Activated T-helper 9 cell treated with anti-CD3 and anti-CD28 coated beads, Interleukin-2, amount 50 U/mL, for 16 hours (primary cell): Measurements from ENCODE around the gene CEACAM20.
A peak's percentile ranks its signal among the peaks of the same experiment; 100 is the strongest.
"Not testable (repeated sequence)": the region's sequence is repeated elsewhere in the genome, so short reads cannot be mapped to it uniquely, and the experiment has no call there.

Experiments used
- DNase-seq: peaks from one replicate; pipeline ENCODE4 v3.0.0-alpha.2; 2020; ENCODE audit warnings: low read depth

The CEACAM20 gene

DNA sequence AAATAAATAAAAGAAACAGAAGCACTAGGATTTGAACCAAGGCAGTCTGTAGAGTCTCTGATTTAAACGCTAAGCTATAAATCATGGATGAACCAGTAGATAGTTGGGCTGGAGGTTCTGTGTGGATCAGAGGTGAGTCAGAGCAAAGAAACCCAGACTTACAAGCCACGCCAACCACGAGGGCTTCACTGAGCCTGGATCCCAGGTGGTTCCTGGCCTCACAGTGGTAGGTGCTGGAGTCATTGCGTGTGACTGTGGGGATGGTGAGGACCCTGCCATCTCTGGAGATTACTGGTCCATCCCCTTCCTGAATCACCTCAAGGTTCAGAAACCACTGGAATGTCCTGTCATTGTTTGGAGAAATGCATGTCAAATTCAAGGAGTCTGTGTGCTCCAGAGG lies 19.3 kb upstream of the CEACAM20 start:
- no peak for DNase-seq

- no peak for DNase-seq
Observed at GRCh38 chr19:44544031-44544430, 14.6 kb upstream of the CEACAM20 start.

DNA sequence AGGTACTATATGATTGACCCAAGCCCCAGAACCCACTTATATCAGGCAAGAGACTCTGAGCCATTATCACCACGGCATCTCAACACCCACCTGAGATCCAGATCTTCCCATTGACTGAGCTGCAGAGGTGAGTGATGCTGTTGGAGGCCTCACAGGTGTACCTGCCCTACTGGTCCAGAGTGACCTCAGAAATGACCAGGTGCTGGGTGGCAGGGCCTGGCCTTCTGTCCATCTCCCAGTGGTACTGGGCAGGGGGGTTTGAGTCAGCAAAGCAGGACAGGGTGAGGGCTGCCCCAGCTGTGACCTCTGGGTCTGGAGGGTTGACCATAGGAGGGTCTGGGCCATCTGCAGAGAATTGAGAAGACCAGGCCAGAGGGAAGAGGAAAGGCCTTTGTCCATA lies 13.2 kb upstream of the CEACAM20 start:
- no peak for DNase-seq

DNA sequence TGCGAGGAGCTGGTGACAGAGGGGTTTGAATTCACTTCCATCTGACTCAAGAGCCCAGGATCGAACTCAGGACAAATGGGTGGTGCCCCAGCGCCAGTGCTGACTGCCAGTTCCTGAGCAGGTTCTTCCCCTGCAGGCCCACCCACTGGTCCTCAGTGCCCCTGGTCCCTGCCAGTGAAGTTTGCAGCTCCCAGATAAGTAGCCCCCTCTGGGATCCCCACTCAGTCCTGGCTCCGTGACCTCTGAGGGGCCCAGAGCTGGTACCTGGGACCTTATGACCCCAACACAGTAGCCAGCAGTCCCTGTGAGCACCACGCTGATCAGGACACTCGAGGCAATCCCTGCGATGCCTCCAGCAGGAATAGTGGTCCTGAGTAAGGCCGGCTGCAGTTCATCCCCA lies 11.3 kb upstream of the CEACAM20 start:
- DNase-seq = no peak

GRCh38 chr19:44539991-44540390 lies 10.5 kb upstream of the CEACAM20 start:
- DNase-seq = no peak

GRCh38 chr19:44539236-44539826 lies 9.9 kb upstream of the CEACAM20 start:
- DNase-seq = no peak

DNA sequence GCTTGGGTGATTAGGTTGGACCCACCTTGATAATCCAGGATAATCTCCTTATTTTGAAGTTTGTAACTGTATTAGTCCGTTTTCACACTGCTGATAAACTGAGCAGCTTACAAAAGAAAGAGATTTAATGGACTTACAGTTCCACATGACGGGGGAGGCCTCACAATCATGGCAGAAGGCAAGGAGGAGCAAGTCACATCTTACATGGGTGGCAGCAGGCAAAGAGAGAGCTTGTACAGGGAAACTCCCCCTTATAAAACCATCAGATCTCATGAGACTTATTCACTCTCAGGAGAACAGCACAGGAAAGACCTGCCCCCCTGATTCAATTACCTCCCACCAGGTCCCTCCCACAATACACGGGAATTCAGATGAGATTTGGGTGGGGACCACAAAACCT lies 5.9 kb upstream of the CEACAM20 start:
- not testable (repeated sequence) for DNase-seq

- no peak for DNase-seq
Observed at GRCh38 chr19:44532819-44533218, 3.3 kb upstream of the CEACAM20 start.

DNA sequence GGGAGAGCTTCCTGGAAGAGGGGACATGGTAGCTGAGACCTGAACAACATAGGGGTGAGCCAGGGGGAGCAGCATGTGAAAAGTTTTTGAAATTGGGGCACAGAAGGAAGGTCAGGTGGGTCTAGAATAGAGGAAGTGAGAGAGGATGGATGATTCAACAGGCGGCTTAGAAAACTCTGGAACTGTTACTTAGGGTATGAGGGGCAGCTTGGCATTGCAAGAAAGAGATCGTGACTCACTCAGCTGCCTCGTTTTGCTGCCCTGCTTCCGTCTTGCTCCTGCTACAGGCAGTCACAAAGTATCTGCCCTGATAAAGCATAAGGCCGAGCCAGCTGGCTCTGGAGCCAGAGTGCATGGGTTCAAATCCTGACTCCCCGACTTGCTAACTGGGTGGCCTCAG lies 1.3 kb upstream of the CEACAM20 start:
- DNase-seq = no peak

DNA sequence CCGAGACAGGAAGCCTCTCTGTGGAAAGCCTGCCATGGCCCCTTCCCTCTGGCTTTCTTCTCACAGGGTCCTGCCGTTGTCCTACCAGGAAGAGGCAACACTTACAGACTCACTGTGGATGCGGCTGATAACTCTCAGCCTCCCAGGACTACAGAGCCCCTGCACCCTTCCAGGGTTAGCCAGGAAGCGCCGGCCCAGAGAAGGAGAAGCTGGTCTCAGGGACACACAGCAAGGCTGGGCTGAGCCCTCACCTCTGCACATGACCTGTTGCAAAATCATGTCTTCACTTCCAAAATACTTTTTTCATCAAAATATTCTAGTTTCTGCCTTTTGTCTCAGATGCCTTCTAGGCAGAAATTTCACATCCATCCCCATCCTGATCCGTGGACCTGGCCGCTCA lies 1.9 kb downstream of the CEACAM20 start:
- no peak for DNase-seq

- no peak for DNase-seq
Observed at GRCh38 chr19:44525721-44526430, 3.6 kb downstream of the CEACAM20 start.

DNA sequence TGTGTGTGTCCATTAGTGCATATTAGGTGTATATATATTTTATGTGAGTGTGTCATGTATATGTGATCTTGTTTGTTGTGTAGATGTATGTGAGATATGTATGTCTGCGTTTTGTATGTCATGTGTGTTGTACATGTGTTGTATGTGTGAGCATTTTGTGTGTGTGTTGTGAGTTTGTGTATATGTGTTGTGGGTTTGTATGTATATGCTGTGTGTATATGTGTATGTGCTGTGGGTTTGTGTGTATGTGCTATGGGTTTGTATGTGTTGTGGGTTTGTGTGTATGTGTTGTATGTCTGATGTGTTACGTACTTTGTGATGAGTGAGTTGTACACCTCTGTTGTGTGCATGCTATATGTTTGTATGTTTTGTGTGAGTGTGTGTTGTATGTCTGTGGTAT lies 8.1 kb downstream of the CEACAM20 start:
- no peak for DNase-seq

DNA sequence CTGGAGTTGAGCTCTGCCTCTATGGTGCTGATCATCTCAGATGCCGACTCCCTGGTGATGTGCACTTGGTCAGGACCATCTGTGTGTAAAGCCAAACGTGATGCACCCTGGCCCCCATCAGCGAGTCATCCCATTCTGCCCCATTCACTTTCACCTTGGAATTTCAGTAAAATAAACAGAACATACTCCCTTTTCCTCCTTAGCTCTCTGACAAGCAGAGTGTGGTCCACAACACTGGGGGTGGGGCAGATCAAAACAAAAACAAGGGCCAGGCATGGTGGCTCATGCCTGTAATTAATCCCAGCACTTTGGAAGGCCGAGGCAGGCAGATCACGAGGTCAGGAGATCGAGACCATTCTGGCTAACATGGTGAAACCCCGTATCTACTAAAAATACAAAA lies 12.3 kb downstream of the CEACAM20 start:
- DNase-seq = no peak

DNA sequence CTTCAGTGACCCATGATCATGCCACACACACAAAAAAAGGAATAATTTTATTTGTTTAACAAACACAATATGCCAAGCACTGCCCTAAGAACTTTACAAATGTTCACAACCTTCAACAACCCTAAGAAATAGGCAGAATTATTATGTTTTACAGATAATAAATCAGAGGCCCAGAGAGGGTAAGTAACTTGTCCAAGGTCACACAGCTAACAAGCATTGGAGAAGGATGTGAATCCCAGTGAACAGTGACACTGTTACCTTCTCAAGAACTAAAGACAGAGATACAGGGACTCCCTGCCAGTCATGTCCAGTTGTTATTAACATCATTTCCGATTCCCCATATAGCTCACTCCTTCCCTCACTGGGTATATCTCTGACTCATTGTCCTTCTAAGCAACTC lies 13.6 kb downstream of the CEACAM20 start:
- no peak for DNase-seq

- no peak for DNase-seq
Observed at GRCh38 chr19:44515031-44515430, 14.4 kb downstream of the CEACAM20 start.

- DNase-seq = peak; percentile 5
Observed at GRCh38 chr19:44512326-44513298, 16.9 kb downstream of the CEACAM20 start.

DNA sequence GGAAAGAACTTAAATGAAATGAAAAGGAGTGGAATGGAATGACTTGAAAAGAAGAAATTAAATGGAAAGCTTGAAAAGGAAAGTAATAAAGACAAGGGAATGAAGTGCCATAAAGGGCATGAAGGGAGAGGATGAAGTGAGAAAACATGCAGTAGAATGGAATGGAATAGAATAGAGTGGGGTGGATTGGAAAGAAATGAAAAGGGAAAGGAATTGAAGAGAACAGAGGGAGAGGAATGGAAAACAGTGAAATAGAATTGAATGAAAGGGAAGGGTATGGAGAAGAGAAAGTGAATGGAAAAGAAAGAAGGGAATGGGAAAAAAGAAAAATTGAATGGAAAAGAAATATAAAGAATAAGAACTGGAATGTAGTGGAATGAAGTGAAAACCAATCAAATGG lies 20.0 kb downstream of the CEACAM20 start:
- no peak for DNase-seq

DNA sequence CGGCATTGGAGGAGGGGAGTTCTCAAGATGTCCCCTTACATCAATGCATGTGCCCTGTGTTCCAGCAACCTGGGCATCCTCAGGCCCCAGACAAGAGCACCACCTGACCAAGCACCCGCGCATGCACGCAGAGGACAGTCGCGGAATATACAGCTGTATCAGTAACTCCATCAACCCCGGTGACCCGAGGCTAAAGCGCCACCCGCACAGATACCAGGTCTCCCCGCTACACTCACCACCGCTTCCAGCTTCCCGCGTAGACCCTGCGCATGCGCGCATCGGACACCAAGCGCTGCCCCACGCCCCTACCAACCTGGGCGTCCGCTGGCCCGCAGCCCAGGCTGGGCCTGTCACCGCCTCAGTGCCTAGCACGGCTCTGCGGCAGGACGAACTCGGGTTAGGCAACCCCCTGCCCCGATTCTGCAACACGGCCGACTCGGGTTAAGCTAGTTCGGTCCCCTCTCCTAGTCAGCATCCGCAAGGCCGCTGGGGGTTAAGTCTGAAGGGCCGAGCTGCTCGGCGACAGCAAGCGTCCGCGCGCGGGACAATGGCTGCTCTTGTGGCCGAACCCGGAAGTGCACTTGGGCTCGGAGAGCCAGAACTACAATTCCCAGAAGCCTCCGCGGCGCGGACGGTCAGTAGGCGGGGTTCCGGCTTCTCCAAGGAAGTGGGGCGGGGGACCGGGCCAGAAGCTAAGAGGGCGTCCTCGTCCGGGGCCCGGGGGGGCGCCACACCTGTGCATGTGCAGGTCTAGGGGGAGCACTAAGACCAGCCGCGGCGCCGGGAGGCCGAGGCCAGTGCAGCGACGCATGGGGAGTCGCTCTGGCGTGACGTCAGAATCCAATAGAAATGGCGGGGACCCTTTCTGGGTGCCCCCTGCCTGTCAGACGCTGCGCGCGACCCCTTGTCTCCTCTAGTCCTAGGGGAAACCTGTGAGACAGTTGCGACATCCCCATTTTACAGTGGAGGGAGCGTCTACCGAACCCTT lies 29.2 kb downstream of the CEACAM20 start, which contains the start of gene ZNF180:
Gene ZNF180 (minus strand): TSS at position 561 of the 988 bp plus-strand sequence. CDS start 3,188 bp downstream, outside the sequence.
- peak; percentile 91 for DNase-seq

- no peak for DNase-seq
Observed at GRCh38 chr19:44499559-44499958, 29.9 kb downstream of the CEACAM20 start.

- DNase-seq = no peak
Observed at GRCh38 chr19:44498988-44499387, 30.5 kb downstream of the CEACAM20 start.

- no peak for DNase-seq
Observed at GRCh38 chr19:44496711-44497110, 32.8 kb downstream of the CEACAM20 start.
